HG02610 (cell line): ENCODE measurements around the gene FAU.

Source experiments
- ATAC-seq: cut with Tn5 transposase; IDR thresholded peaks from one replicate; pipeline ENCODE4 v1.9.1; 2021; ENCODE audit warnings: mild to moderate bottlenecking, moderate library complexity; ENCODE audit not compliant: unreplicated experiment

The FAU gene

GRCh38 chr11:65136515-65137096 is 14.7 kb upstream of the FAU start:
- no peak for ATAC-seq

DNA sequence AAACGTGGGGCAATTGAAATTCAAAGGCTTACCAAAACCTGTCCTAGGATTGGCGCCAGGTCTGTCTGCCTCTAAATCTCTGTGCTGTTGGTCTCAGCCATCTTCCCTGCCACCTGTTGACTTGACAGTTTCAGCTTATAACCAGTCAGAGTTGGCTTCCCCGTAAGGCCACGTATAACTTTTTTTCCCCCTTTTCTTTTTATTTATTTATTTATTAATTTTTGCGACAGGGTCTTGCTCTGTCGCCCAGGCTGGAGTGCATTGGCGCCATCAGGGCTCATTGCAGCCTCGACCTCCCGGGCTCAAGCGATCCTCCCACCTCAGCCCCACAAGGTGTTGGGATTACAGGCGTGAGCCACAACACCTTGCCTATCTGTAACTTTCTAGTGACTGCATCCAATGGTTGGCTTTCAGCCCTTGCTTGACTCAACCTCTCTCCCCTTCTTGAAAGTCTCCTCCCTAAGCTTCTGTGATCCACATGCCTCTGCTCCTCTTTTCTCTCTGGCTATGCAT is 13.8 kb upstream of the FAU start:
- ATAC-seq: no peak

DNA sequence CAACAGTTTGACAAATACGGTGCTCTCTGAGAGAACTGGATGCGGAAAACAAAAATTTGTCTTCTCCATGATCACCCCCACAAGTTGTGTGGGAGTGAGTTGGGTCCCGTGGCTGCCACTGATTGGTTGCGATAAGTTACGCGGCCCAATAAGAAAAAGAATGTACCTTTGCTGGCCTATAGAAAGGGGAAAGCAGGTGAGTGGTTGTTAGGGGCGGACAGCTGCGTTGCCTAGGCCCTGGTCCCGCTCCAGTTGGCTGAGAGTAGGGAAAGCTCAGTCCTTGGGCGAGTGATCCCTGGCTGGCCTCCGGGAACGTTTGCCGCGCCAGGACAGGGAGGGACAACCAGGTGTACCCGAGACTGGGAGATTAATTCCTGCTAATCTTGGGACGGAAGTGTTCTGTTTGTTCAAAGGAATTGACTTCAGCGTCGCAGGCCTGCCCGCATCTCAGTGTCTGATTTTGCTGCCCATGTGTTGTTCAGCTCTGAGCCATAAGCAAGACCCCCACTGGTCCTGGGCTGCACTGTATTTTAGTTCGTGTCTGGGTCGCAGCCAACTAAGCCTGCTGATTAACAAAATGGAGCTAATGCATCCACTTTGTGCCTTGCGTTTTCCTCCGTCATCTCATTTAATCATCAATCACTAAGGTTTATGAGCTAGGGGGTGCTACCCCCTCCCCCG is 13.2 kb upstream of the FAU start:
- peak; percentile 66 for ATAC-seq

- peak; percentile 55 for ATAC-seq
Measured at GRCh38 chr11:65134240-65134951, 12.5 kb upstream of the FAU start, which contains the start of gene SYVN1. Gene SYVN1, minus strand, starts transcription at chr11:65134519. Its CDS starts 918 bp downstream, at chr11:65133601.

DNA sequence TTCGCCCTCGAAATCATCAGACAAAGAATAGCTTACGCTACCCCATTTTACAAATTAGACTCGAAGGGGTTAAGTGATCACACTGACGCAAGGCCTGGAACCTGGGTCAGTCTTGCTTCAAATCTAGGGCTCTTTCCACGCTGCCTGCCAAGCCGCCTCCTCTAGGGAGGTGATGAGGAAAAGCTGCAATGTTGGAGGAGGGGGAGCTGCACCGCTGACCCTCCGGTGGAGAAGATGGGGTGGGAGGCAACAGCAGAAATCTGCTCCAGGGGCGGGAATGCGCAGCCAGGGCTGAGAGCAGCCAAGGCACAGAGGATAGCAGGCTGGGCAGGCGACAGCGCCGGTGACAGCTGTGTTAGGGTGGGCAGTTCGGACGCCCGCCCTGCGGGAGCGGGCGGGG is 11.8 kb upstream of the FAU start:
- ATAC-seq: no peak

DNA sequence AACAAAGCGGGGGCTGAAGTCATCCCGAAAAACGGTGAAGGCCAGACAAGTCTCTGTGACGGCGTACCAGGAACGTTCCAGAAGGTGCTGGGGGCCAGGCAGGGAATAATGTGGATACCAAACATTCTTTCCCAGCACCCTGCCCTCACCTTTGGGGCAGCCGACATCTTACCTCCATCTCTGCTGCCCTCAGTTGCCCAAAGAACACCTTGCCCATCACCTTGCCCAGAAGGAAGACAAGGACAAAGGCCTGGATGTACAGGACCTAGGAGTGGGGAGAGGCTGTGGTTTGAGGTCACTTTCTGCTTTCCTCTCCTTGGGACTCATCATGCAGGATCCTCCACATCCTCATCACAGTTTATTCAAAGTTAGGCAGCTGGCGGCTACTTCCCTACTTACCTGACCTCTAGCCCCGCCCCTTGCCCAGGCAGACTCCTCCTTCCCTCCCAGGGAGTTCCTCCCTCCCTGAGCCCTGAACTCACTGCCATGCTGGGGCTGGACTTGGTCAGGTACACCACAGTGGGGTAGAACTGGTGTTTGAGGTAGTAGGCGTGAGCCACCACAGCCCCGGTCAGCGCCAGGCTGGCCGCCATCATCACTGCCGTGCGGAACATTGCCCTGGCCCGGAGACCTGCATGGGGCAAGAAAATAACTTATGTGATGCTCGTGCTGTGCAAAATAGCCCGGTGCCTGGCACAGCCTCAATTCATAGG is 11.2 kb upstream of the FAU start:
- no peak for ATAC-seq

GRCh38 chr11:65132238-65132987 is 10.5 kb upstream of the FAU start:
- peak; percentile 40 for ATAC-seq

GRCh38 chr11:65131895-65132237 is 9.9 kb upstream of the FAU start:
- no peak for ATAC-seq

- ATAC-seq: no peak
Measured at GRCh38 chr11:65131417-65131776, 9.5 kb upstream of the FAU start.

DNA sequence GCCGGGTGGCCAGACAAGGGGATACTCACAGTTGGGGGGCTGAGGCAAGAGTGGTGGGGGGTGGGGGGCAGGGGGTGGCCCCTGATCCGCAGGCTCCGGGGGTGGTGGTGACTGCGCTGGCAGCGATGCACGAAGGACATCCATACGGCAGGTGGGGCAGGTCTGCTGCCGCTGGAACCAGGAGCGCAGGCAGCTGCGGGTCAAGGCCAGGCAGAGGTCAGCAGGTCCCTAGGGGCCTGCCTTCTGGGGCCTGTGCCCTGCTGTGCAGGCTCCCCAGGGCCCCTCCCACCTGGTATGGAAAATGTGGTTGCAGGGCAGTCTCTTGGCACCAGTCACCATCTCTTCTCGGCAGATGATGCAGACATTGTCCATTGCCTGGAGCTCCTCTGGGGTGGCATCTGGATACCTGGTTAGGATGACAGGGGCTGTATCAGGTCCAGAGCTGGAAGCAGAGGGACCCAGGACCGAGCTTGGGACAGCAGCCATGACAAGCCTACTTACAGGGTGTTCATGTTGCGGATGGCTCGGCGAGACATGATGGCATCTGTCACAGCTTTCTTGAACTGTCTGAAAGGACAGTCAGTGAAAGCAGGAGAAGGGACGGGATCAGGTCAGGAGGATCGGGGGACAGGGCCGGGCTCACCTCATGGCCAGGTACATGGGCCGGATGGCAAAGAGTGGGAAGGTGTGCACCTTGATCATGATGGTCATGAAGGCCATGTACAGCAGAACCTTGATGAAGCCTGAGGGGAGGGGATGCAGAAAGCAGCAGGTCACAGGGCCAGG is 8.9 kb upstream of the FAU start:
- ATAC-seq: no peak

DNA sequence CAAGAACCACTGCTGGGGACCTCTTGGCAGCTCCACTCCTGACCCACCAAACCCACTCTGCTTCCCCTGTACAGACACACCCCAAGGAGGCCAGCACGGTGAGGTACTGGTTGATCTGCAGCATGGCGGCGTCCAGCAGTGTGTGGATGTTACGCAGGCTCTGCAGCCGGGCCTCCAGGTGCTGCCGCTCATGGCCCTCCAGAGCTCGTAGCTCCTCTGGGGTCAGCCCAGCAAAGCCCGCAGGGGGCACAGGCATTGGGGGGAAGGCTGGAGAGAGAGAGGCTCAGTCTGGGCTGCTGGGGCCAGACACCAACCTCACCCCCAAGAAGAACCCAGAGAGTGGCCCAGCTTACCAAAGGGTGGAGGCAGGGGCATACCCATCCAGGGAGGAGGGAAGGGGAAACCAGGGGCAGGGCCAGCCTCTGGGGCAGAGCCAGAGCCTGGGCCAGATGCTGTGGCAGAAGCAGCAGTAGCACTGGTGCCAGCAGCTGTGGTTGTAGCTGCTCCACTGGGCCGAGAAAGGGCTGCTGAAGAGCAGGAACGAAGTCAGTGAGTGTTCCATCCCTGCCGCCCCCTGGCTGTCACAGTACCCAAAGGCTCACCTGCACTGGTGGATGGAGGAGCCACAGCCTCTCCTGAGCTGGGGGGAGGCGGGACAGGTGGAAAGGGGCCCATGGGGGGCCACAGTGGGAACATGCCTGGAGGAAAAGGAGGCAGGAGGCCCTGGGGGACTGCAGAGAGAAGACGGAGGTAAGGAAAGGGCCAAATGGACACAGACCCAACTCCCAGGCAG is 7.9 kb upstream of the FAU start:
- ATAC-seq: no peak

DNA sequence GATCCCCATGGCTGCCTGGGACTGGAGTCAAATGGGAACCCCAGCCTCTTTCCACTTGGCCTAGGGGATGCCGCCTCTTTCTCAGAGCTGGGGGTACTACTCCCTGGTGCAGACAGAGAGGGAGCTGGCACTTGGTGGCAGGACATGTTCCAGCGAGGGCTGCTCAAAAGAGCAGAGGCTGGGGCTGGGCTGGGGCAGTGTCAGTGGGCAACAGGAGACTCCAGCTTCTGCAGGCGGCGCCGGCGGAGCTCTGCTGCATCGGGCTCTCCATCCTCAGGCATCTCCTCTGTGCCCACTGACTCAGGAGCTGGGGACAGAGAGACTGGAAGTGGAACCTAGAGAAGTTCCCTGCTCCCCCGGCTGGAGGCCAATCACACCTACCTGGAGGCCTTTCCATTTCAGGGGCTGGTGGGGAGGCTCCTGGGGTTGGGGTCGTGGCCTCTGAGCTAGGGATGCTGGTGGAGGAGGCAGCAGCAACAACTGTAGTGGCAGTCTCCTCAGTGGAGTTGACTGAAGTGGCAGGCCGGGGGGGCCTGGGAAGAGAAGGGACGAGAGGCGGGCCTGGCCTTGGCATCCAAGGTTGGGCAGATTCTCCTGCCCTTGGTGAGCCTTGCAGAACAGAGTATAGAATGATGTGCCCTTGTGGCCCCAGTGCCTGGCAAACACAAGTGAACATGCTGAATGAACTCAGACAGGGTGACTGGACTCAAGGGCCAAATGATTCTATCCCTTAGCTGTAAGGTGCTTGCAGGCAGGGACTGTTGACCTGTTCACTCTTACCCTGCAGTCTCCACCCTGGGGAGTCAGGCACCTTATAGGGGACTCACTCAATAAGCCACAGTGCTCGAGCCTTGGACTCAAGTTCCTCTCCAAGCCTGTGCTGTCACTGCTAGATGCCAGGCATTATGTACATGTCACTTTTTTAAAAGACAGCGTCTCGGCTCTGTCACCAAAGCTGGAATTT is 6.5 kb upstream of the FAU start:
- ATAC-seq: no peak

GRCh38 chr11:65127473-65128181 is 5.7 kb upstream of the FAU start:
- ATAC-seq: no peak

DNA sequence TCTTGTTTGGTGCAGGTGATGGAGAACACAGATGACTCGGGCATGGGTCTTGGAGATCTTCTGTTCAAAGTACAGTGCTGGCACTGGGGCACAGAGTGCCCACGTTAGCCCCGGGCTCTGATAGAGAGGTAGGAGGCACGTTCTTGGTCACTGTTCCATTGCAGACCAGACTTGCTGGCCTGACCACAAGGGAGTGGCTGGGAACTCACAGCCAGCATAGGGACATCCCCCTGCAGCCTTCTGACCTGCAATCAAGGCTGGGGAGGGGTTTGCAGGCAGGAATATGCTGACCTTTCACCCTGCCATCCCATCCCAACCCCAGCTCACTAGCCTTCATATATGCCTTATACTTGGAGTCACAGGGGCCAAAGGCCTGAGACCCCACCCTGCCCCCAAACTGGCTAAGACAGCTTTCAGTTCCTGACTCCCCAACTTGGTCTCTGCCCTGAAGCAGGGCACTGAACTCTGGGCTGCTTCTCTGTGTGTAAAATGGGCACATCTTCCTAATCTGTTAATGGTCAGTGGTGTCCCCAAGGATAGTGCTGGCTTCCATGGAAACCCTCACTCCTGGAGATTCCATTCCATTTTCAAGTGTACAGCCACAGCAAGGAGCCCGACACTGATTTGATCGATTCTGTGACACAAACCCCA is 4.8 kb upstream of the FAU start:
- ATAC-seq: no peak

DNA sequence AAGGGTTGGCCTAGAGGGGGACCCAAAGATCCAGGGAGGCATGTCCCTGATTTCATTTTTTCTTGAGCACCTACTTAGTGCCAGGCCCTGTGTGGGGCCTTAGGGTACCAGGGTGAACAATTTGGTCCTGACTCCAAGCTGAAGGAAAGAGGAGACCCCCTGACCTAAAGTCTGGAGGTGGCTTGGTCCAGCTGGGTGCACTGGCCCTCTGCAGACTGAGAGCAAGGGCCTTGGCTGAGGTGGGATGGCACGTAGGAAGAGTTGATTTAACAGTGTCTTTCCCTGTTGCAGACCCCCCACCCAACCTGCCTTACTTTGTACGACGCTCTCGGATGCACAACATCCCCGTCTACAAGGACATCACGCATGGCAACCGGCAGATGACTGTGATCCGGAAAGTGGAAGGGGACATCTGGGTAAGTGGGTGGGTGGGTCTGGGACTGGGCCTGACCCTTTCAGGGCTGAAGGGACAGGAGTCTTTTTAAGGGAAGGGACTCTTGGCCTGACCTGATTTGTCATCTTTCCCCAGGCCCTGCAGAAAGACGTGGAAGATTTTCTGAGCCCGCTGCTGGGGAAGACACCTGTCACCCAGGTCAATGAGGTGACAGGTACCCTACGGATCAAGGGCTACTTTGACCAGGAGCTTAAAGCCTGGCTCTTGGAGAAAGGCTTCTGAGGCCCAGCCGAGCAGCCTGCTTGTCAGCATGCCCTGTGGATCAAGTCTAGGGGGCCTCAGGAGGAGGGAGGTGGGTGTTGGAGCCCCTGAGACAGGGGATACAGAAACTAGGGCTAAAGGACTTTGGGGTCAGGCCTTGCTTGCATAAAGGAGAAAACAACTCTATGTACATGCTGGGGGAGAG is 3.5 kb upstream of the FAU start:
- no peak for ATAC-seq
